Measurements from ENCODE around the gene ST14. TPM values are rescaled to one million over a fixed set of nuclear protein-coding genes. Genes with fewer than 3 reads are reported as not detected.

ST14 gene
- total RNA-seq, 1 experiment from 2014 or later, result 1.8 TPM

GRCh38 chr11:130150790-130151189 lies 8.8 kb upstream of the ST14 start:
- no peaks in the 10 kb centered on the region for H3K9me3 ChIP-seq (ENCODE audit: control insufficient read depth, insufficient read depth, low read depth, low read length)
- in situ Hi-C loops (cut with HindIII; ENCODE audit: low pct_unique_long_range_greater_than_20kb, low sequenced_read_pairs) (no loop called here), intact Hi-C loops (cut with micrococcal nuclease; ENCODE audit: unreplicated experiment) (no loop called here)
- no peak overlapping the region for H3K4me3 ChIP-seq (ENCODE audit: low read depth in 2 of 2, low read length in 2 of 2)
- TF ChIP-seq TCF7L2 (IDR thresholded peaks at IDR 0.05; ENCODE audit: low read depth, low read length), result no peak
- no peaks in the 10 kb centered on the region for H3K27me3 ChIP-seq (ENCODE audit: control insufficient read depth, insufficient read depth, low read length)
- ChIA-PET CTCF (no interaction called here), POLR2A (no interaction called here)
- ATAC-seq, result no peak
- H3K36me3 ChIP-seq (ENCODE audit: control insufficient read depth, insufficient read depth, low read length), result no peaks in the 10 kb centered on the region
- no peak for DNase-seq (ENCODE audit: low read depth, low spot score)
- no peak overlapping the region for H3K27ac ChIP-seq (ENCODE audit: low read length)
- peaks cover 9% of the 10 kb centered on the region for H3K4me1 ChIP-seq (ENCODE audit: control insufficient read depth, insufficient read depth, low read length)
- BruUV-seq (replicated peaks), result no TSS peak

- TF ChIP-seq REST (IDR thresholded peaks at IDR 0.05; ENCODE audit: insufficient read depth in 1 of 2, low read depth in 2 of 2, low read length in 1 of 2) (no peak), CTCF (IDR thresholded peaks at IDR 0.05) (no peak), SIN3A (IDR thresholded peaks at IDR 0.05; ENCODE audit: borderline replicate concordance, insufficient read depth, low read depth, low read length) (no peak), POLR2AphosphoS5 (IDR thresholded peaks at IDR 0.05; ENCODE audit: low read depth, low read length) (no peak), TCF7L2 (IDR thresholded peaks at IDR 0.05; ENCODE audit: low read depth, low read length) (no peak)
- intact Hi-C loops (cut with micrococcal nuclease; ENCODE audit: unreplicated experiment) (no loop called here), in situ Hi-C loops (cut with HindIII; ENCODE audit: low pct_unique_long_range_greater_than_20kb, low sequenced_read_pairs) (no loop called here)
- Histone ChIP-seq H3K4me1 (ENCODE audit: control insufficient read depth, insufficient read depth, low read length) (peaks cover 6% of the 10 kb centered on the region), H3K9me3 (ENCODE audit: control insufficient read depth, insufficient read depth, low read depth, low read length) (no peaks in the 10 kb centered on the region), H3K36me3 (ENCODE audit: control insufficient read depth, insufficient read depth, low read length) (no peaks in the 10 kb centered on the region), H3K27ac (ENCODE audit: low read length) (no peak overlapping the region), H3K4me3 (ENCODE audit: low read depth in 2 of 2, low read length in 2 of 2) (no peak overlapping the region), H3K27me3 (ENCODE audit: control insufficient read depth, insufficient read depth, low read length) (no peaks in the 10 kb centered on the region)
- CTCF ChIA-PET, result no interaction called here
- DNase-seq (ENCODE audit: low read depth, low spot score), result no peak
- BruUV-seq (replicated peaks), result TSS peak; percentile 37
- no peak for ATAC-seq
- POLR2A ChIA-PET, result no interaction called here
Observed at GRCh38 chr11:130151196-130151595, 8.4 kb upstream of the ST14 start.

- H3K36me3 ChIP-seq (ENCODE audit: control insufficient read depth, insufficient read depth, low read length), result no peaks in the 10 kb centered on the region; the same call in 1 of the 2 replicates
- H3K27ac ChIP-seq (ENCODE audit: low read length), result no peak overlapping the region
- BruUV-seq (replicated peaks), result no TSS peak
- no peaks in the 10 kb centered on the region for H3K9me3 ChIP-seq (ENCODE audit: control insufficient read depth, insufficient read depth, low read depth, low read length)
- H3K4me3 ChIP-seq (ENCODE audit: low read depth in 2 of 2, low read length in 2 of 2), result no peak overlapping the region
- CTCF ChIA-PET, result no interaction called here
- TF ChIP-seq TCF7L2 (IDR thresholded peaks at IDR 0.05; ENCODE audit: low read depth, low read length) (no peak), CTCF (IDR thresholded peaks at IDR 0.05) (no peak), SIN3A (IDR thresholded peaks at IDR 0.05; ENCODE audit: borderline replicate concordance, insufficient read depth, low read depth, low read length) (no peak), POLR2AphosphoS5 (IDR thresholded peaks at IDR 0.05; ENCODE audit: low read depth, low read length) (no peak), REST (IDR thresholded peaks at IDR 0.05; ENCODE audit: insufficient read depth in 1 of 2, low read depth in 2 of 2, low read length in 1 of 2) (no peak)
- no peak for DNase-seq (ENCODE audit: low read depth, low spot score)
- ATAC-seq, result no peak
- POLR2A ChIA-PET, result no interaction called here
- in situ Hi-C loops (cut with HindIII; ENCODE audit: low pct_unique_long_range_greater_than_20kb, low sequenced_read_pairs) (no loop called here), intact Hi-C loops (cut with micrococcal nuclease; ENCODE audit: unreplicated experiment) (no loop called here)
- H3K4me1 ChIP-seq (ENCODE audit: control insufficient read depth, insufficient read depth, low read length), result no peaks in the 10 kb centered on the region
- peaks cover 16% of the 10 kb centered on the region for H3K27me3 ChIP-seq (ENCODE audit: control insufficient read depth, insufficient read depth, low read length)
Observed at GRCh38 chr11:130156108-130157022, 3.2 kb upstream of the ST14 start.
